Retinal pigment epithelial cell (primary cell): Measurements from ENCODE around the gene ZNF536.
"Not testable (repeated sequence)": the region's sequence is repeated elsewhere in the genome, so short reads cannot be mapped to it uniquely, and the experiment has no call there.

Source experiments
- DNase-seq: peaks from one replicate; pipeline ENCODE4 v3.0.0-alpha.2; 2010; ENCODE audit warnings: low read depth
- H3K4me3 ChIP-seq: 2 replicates; pipeline ENCODE4 v1.5.1; 2011; ENCODE audit warnings: mild to moderate bottlenecking, low read length, control low read depth, moderate library complexity
- CTCF ChIP-seq: conservative IDR thresholded peaks from 2 replicates; pipeline ENCODE4 v1.5.1; 2011; ENCODE audit warnings: low read depth, low read length, control low read depth, inconsistent platforms

ZNF536 gene

DNA sequence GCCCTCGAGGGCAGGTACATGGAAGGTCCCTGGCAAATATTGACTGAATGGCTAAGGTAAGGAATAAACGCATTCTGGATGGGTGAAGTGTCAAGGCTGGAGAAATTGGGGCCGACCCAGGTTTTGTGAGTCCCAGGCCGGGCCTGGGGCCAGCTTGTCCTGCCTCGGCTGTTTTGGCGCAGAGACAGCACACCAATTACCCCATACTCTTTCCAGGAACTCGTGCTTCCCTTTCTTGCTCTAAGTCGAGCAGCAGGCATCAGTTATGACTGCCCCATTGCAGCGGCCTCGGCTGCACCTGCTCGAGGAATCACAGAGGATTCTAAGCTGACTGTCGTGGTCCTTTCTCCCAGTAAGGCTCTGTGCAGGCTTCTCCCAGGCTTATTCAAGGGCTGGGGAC lies 67.1 kb downstream of the ZNF536 start:
- H3K4me3 ChIP-seq = no peak overlapping the region
- TF ChIP-seq CTCF = no peak
- DNase-seq = no peak

GRCh38 chr19:30441011-30441410 lies 68.8 kb downstream of the ZNF536 start:
- DNase-seq = no peak
- H3K4me3 ChIP-seq = no peak overlapping the region
- no peak for TF ChIP-seq CTCF

- TF ChIP-seq CTCF = no peak
- no peak for DNase-seq
Observed at GRCh38 chr19:30442674-30443073, 70.5 kb downstream of the ZNF536 start.

GRCh38 chr19:30443531-30444252 lies 71.5 kb downstream of the ZNF536 start:
- no peak overlapping the region for H3K4me3 ChIP-seq
- DNase-seq = no peak
- no peak for TF ChIP-seq CTCF

More at GRCh38 chr19:30442674-30443073, 70.5 kb downstream of the ZNF536 start:
- no peak overlapping the region for H3K4me3 ChIP-seq

GRCh38 chr19:30444253-30444671 lies 72.1 kb downstream of the ZNF536 start:
- DNase-seq = no peak
- no peak for TF ChIP-seq CTCF
- no peak overlapping the region for H3K4me3 ChIP-seq

GRCh38 chr19:30444686-30445232 lies 72.6 kb downstream of the ZNF536 start:
- no peak overlapping the region for H3K4me3 ChIP-seq
- no peak for TF ChIP-seq CTCF
- DNase-seq = no peak

DNA sequence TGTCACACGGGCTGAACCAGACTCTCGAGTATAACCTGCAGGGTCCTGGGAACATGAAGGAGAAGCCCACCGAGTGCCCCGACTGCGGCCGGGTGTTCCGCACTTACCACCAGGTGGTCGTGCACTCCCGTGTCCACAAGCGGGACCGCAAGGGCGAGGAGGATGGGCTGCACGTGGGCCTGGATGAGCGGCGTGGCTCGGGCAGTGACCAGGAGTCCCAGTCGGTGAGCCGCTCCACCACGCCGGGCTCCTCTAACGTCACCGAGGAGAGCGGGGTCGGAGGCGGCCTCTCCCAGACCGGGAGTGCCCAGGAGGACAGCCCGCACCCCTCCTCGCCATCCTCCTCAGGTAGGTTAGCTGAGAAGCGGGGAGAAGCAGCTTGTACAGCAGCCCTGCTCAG lies 73.2 kb downstream of the ZNF536 start:
- no peak overlapping the region for H3K4me3 ChIP-seq
- DNase-seq = no peak
- no peak for TF ChIP-seq CTCF

- H3K4me3 ChIP-seq, DNase-seq: not testable (repeated sequence)
Observed at GRCh38 chr19:30446120-30446519, 73.9 kb downstream of the ZNF536 start.
